ENCODE results near the gene BRWD1. TPM values are rescaled to one million over a fixed set of nuclear protein-coding genes. Genes with fewer than 3 reads are reported as not detected.
"Not testable (repeated sequence)": the region's sequence is repeated elsewhere in the genome, so short reads cannot be mapped to it uniquely, and the experiment has no call there.

Gene BRWD1
- polyA plus RNA-seq, 1 donor = 31.7 TPM

DNA sequence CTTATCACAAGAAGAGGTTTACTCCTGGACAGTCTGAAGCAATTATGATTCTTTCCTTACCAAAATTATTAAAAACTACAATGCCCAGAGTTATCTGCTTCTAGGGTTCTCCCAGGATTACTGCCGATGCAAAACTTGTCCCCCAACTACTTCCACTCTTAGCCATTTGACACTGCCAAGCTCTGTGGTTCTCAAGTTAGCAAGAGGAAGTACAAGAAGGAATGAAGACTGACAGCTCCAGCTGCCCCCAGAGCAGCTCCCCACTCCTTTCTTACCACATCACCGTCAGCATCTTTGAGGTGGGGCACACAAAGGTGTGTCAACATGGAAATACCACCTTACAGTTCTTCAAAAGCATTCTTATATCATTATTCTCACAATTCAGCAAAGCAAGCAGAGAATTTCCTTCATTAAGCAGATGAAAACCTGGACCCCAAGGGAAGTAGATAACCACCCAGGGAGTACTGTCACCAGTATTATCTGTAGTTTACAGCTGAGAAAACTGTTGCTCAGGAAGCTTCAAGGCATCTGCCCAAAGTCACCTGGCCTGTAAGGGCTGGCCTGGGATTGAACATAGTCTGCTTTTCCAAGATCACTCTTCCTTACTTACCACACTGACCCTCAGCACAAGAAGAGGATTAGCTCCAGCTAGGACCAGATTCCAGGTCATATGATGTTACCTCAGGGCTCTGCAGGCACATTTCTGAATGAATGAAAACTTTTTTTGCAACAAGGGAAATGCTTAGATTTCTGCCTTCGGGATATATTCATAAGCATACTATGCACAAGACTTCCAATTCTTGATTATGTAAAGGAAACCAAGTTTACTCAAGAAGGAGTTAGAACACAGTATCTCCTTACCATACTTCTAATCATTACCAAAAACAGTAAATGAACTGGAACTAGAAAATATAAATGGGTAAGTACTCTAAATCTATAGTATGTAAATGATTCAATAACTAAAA is 139.4 kb downstream of the BRWD1 start:
- DNase-seq (ENCODE audit: low read depth) = no peak

DNA sequence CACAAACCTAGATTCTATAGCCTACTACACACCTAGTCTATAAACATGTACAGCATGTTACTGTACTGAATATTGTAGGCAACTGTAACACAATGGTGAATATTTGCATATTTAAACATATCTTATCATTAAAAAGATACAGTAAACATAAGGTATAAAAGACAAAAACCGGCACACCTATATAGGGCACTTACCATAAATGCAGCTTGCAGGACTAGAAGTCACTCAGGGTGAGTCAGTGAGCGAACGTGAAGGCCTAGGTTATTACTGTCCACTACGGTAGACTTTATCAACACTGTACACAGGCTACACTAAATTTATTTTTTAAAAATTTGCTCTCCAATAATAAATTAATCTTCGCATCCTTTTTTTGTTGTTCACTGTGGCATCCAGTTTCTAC is 143.5 kb downstream of the BRWD1 start:
- no peak for DNase-seq (ENCODE audit: low read depth)

DNA sequence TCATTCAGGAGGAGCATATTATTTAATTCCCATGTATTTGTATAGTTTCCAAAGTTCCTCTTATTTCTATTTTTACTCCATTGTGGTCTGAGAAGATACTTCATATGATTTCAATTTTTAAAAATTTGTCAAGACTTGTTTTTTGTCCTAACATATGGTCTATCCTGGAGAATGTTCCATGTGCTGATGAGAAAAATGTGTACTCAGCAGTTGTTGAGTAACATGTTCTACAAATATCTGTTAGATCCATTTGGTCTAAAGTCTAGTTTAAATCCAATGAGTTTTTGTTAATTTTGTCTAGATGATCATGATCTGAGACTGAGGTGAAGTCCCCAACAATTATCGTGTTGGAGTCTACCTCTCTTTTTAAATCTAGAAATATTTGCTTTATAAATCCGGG is 144.6 kb downstream of the BRWD1 start:
- DNase-seq (ENCODE audit: low read depth) = no peak

DNA sequence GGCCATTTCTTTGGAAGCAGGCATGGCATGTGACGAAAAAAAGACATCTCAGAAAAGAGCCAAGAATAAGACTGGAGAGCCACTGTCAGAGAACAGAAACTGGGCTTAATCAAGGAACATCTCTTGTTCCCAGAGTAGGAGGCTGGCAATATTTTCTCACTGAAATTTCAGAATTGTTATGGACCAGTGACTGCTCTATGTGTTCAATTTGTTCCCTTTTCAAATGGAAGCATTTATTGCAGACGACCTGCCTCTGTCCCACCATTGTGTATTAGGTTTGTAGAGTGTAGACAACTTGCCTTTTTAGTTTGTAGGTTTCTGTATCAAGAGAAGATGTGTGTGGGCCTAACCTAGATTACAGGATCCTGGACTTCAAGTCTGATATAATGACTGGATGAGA is 148.9 kb downstream of the BRWD1 start:
- no peak for DNase-seq (ENCODE audit: low read depth)

DNA sequence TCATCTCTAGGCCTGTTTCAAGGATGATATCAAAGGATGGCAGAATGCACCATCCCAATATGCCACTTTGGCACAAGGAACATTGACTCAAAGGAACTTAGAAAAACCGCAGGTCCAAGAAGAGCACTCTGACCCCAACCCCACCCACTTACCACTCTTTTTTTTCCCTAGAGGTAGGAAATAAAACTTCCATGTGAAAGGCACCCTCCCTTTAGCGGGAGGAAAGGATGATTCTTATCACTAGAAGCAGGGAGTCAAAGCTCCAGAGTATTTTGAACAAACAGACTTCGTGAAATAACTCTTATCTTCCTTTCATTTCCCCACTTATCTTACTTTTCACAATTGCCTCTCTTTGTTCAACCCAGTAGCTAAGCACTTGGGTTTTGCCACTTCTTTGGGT is 152.4 kb downstream of the BRWD1 start:
- no peak for DNase-seq (ENCODE audit: low read depth)

DNA sequence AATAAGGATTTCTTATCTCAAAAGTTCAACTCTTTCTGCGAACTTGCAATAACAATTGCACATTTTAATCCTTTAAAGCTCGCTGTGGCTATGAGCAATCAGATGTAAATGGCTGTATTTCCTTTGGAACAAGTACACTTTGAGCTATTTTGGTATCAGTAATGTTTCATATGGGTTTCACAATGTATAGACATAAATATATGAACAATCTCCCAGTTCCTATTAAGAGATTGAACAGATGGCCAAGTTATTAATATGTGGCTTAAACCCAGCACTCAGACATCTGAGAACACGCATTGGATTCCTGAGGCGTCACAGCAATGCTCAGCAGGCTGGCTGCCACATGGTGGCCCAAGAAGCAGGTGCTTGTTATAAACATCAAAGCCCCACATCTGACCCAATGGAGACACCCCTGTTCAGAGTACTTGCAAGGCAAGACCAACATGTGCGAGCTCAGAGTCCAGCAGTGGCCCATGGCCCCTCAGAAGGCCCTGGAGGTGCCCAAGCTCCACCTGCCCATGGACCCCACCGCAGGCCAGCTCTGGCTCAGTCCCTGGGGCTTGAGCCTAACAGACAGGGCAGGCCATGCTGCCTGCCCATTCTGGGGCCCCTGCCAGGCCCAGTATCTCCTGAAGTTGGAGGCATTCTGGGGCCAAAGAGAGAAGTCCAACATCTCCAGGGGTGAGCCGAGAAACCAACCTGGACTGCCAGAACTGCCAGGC is 153.9 kb downstream of the BRWD1 start:
- DNase-seq (ENCODE audit: low read depth) = no peak

DNA sequence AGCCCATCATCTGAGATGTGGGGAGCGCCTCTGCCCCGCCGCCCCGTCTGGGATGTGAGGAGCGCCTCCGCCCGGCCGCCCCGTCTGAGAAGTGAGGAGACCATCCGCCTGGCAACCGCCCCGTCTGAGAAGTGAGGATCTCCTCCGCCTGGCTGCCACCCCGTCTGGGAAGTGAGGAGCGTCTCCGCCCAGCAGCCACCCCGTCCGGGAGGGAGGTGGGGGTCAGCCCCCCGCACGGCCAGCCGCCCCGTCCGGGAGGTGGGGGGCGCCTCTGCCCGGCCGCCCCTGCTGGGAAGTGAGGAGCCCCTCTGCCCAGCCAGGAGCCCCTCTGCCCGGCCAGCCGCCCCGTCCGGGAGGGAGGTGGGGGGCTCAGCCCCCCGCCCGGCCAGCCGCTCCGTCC is 156.2 kb downstream of the BRWD1 start:
- not testable (repeated sequence) for DNase-seq (ENCODE audit: low read depth)

DNA sequence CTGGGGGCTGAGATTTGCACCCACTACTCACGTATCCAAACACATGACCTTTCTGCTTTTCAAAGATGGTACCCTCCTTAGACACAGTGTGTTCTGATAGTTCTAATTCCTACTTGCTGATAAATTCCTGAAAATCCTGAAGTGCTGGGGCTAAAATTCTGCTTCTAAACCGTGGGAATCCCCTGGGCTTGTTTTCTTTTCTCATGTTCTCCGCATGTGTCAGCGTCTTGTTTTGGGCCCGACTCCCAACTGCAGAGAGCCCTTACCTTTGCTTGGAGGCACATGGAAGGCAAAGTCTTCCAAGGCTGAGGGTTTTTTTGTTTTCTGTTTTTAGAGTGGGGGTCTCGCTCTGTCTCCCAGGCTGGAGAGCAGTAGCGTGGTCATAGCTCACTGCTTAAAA is 157.4 kb downstream of the BRWD1 start:
- DNase-seq (ENCODE audit: low read depth) = no peak

DNA sequence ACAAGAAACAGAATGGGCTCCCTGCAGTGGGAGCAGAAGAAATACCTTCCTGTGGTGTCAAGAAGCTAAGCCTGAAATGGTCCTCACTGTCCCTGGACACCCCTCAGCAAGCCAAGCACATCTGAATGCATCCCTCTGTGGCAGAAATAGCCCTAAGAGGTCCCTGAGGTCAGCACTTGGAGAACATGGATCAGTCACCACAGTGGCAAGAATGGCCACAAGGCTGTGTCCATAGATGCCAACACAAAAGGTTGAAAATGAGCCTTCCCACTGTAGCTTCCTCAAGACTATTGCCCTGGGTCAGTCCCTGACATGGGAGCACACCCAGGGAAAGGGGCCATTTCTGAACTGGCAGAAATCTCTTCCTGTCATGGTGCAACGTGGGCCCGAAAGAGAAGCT is 157.9 kb downstream of the BRWD1 start:
- DNase-seq (ENCODE audit: low read depth) = no peak

DNA sequence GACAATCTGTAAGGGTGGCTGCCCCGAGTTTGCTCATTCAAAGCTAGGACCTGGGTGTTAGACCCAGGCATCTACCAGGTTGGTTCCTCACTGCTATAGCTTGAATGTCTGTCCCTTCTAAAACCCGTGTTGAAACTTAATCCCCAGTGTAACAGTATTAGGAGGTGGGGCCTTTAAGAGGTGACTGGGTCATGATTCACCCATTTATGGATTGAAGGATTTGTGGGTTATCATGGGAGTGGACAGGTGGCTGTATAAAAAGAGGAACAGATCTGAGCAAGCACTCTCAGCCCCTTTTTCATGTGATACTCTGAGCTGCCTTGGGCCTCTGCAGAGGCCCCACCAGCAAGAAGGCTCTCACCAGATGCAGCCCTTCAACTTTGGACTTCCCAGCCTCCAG is 159.6 kb downstream of the BRWD1 start:
- DNase-seq (ENCODE audit: low read depth) = no peak

DNA sequence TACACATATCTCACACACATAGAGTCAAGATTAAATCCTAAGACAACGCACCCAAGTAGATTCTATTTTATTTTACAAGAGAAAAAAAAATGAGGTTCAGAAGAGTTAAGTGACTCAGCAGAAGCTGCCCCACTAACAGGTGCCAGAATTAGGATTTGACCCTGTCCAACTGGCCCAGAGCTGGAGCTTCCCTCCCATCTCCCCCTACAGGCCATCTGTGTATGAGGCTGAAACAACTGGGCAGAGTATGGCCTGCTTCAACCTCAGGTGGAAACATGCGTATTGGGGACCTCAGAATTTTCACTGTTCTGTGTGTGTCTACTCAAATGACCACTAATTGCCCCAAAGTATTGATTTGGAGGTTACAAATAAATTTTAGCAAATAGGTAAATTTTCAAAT is 160.1 kb downstream of the BRWD1 start:
- no peak for DNase-seq (ENCODE audit: low read depth)

DNA sequence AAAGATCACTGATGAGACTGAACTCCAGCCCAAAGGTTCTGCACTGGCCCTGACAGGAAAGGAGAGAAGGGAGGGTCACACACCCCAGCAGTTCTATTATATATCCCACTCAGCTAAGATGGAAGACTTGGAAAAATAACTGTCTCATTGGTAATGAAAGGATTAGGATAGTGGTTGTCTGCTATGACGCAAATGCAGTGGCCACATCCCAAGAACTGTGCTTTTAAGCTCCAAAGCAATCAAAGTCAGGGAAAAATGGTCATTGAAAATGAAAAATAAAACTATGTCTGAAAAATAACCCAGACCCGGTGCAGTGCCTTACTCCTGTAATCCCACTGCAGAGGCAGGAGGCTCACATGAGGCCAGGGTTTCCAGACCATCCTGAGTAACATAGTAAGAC is 161.2 kb downstream of the BRWD1 start:
- no peak for DNase-seq (ENCODE audit: low read depth)

DNA sequence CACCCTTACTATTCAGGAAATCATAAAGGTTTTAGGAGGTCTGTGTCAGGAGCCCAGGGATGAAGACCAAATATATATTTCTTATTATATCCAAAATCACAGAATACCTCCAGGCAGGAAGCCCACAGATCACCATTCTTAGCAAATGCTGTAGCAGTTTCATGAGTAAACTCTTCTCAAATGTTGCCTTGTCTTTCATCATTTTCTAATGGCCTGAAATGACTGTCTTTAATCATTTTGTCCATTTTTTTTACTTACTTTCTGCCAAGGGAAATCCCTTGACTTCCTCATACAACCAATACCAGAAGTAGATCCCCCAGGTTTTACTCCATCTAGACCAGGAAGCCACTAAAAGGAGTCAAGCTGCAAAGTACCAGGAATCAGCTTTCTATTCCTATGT is 162.6 kb downstream of the BRWD1 start:
- no peak for DNase-seq (ENCODE audit: low read depth)

DNA sequence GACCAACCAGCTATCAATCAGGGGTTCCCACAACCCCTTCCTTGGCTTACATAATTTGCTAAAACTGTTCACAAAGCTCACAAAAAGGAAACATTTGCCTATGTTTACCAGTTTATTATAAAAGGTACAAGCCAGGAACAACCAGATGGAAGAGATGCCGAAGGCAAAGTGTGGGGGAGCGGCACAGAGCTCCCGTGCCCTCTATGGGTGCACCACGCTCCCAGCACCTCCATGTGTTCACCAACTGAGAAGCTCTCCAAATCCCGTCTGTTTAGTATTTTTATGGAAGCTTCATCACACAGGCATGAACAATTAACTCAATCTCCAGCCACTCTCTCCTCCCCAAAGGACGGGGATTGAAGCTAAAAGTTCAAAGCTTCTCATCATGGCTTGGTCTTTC is 163.1 kb downstream of the BRWD1 start:
- DNase-seq (ENCODE audit: low read depth) = no peak

DNA sequence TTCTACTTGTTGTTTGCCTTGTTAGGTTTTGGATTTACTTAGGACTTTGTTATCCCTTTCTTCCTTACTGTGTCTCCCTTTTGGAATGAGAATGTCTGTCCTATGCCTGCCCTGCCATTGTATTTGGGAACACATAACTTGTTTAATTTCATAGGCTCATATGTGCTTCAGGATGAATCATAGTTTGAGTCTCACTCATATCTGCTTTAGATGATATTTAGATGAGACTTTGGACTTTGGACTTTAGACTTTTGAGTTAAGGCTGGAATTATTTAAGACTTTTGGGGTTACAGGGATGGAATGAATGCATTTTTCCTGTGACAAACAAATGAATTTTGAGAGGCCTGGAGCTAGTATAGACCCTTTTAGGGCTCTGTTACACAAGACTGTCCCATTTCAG is 163.6 kb downstream of the BRWD1 start:
- DNase-seq (ENCODE audit: low read depth) = no peak

DNA sequence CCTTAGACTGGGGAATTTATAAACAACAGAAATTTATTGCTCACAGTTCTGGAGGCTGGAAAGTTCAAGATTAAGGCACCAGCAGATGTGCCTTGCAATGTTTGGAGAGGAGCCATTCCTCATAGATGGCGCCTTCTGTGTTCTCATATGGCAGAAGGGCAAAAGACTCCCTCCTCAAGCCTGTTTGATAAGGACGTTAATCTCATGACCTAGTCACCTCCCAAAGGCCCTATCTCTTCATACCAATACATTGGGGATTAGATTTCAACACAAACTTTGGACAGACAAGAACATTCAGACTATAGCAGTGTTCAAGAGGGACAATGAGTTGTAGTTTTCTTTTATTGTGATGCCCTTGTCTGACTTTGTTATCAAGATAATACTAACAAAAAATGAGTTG is 164.5 kb downstream of the BRWD1 start:
- DNase-seq (ENCODE audit: low read depth) = no peak

DNA sequence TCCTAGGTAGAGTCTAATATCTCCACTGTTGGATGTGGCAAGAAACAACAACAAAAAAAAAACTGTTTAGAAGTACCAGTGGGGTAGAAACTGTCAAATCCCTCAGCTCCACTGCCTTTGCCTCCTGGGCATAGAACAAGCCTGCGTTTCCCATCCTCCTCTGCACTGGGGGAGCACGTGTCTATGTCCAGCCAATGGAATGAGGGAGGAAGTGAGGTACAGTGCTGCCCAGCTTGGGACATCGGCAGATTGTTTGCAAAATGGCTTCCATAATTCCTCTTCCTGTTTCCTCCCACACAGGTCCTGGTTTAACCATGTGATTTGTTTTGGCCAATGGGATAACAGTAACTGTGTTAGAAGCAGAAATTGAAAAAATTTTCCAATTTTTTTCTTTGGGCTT is 169.2 kb downstream of the BRWD1 start:
- DNase-seq (ENCODE audit: low read depth) = no peak

DNA sequence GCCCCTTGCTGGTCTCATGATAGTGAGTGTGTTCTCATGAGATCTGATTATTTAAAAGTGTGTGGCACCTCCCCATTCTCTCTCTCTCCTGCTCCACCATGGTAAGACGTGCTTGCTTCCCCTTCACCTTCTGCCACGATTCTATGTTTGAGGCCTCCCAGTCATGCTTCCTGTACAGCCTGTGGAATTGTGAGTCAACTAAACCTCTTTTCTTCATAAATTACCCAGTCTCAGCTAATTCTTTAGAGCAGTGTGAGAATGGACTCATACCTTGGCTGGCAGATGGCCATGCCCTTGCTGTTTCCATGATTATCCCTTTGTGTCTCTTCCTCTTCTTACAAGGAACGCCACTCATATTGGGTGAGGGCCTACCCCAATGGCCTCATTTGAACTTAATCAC is 170.5 kb downstream of the BRWD1 start:
- no peak for DNase-seq (ENCODE audit: low read depth)

DNA sequence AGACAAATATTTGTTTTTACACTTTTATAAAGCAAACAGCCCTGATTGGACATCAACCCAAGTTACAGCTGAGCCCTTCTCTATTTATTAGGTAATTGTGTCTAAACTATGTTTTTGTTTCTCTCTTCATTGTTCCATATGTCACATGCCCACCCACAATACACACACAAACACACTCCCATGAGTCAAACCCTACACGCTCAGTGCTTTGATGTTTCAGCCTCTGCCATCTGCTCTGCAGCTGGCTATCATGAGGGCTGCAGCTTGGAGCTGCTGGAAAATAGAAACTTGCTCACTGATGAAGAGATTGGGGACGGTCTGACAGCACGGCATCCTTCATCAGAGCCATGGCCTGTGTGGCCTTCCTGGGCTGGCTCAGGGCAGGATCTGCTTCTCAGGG is 171.9 kb downstream of the BRWD1 start:
- DNase-seq (ENCODE audit: low read depth) = no peak

DNA sequence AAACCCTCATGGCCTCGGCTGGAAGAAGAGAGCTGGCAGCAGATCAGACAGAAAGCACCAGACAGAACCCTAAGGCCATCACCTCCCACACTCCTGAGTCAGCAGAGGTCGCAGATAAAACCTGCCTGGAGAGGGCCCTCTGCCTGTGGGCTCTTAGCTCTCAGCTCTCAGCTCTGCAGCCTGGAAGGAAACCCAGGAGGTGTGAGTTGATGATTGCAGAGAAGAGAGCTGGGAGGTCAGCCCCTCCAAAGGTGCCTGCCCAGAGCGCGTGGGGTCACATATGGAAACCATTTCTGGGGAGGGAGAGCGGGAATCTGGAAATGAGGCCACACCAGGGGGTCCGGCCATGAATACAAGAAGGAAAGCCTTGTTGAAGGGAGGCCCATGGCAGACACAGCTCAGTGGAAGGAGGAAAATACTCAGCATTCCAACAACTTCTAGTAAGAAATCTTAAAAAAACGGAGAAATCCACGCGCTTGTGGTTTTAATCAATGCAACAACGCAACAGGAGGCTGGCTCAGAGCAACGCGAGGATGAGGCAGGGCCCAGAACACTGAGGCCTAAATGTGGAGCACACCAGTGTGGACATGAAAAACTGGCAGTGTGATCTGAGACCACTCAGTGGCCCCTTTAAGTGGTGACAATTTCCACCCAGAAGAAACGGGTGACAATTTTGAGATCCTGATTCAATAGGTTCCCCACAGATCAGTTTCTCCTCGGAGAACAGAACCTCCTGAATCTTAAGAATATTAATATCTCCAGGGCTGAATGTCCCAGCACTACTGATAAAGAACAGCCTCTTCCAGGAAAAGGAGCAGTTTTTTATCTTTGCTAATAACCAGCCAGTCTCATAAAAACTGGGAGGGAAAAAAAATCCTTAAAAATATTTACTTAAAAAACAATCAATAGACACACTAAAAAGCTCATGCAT is 175.9 kb downstream of the BRWD1 start:
- DNase-seq (ENCODE audit: low read depth) = no peak

DNA sequence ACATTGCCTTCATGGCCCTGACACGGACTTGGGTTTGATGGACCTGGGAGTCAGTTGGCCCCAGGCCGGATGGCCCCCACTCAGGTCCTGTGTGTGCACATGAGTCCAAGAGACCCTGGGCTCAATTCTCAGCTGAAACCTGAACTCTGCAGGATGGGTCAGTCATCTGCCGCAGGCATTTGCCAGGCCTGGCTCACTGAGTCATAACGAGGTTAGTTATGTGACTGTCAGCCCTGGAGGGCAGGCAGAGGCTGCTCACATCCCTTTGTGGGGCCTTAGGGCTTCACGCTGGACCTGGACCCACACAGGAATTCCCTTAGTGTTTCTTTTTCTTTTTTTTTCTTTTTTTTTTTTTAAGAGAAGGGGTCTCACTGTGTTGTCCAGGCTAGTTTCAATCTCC is 176.7 kb downstream of the BRWD1 start:
- DNase-seq (ENCODE audit: low read depth) = no peak

DNA sequence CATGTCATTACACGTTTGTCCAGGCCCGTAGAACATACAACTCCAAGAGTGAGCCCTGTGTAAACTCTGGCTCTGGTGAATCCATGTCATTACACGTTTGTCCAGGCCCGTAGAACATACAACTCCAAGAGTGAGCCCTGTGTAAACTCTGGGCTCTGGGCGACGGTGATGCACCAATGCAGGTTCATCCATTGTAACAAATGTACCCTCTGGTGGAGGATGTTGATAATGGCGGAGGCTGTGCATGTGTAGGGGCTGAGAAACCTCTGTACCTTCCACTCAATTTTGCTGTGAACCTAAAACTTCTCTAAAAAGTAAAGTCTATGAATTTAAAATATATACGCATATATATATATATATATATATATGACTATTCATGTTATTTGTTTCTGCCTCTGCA is 177.3 kb downstream of the BRWD1 start:
- not testable (repeated sequence) for DNase-seq (ENCODE audit: low read depth)
